SK-N-SH treated with all-trans-retinoic acid at 6 μM for 48 hours (cell line): Measurements from ENCODE around the gene YBX1.

ENCODE experiments used
- ATAC-seq: fragments of 200-7000 bp; cut with Tn5 transposase; 3 replicates; pipeline ENCODE4 v1.9.1; 2020; ENCODE audit warnings: mild to moderate bottlenecking, moderate library complexity
- CSDC2 ChIP-seq: fragments of 250-450 bp; sonication (Bioruptor Pico); IDR thresholded peaks from 2 replicates; pipeline ENCODE4 v1.5.0; 2020; ENCODE audit warnings: mild to moderate bottlenecking, moderate library complexity
- ESRRG ChIP-seq: fragments of 250-450 bp; sonication (Bioruptor Pico); IDR thresholded peaks from 2 replicates; pipeline ENCODE4 v1.6.1; 2021; ENCODE audit warnings: mild to moderate bottlenecking
- ISL1 ChIP-seq: fragments of 250-450 bp; sonication (Bioruptor Pico); IDR thresholded peaks from 2 replicates; pipeline ENCODE4 v2.1.2; 2022; ENCODE audit warnings: mild to moderate bottlenecking, moderate library complexity
- OSR1 ChIP-seq: fragments of 250-450 bp; sonication (Bioruptor Pico); IDR thresholded peaks from 2 replicates; pipeline ENCODE4 v1.8.0; 2022; ENCODE audit warnings: moderate library complexity, mild to moderate bottlenecking, inconsistent platforms
- PPARA ChIP-seq: fragments of 250-450 bp; sonication (Bioruptor Pico); IDR thresholded peaks from 2 replicates; pipeline ENCODE4 v1.5.0; 2020; ENCODE audit warnings: mild to moderate bottlenecking, borderline replicate concordance
- RARB ChIP-seq: fragments of 250-450 bp; sonication (Bioruptor Pico); IDR thresholded peaks from 2 replicates; pipeline ENCODE4 v1.8.0; 2021; ENCODE audit warnings: mild to moderate bottlenecking, moderate library complexity
- SNAI2 ChIP-seq: fragments of 250-450 bp; sonication (Bioruptor Pico); IDR thresholded peaks from 2 replicates; pipeline ENCODE4 v1.5.0; 2020; ENCODE audit warnings: mild to moderate bottlenecking, moderate library complexity
- TCF4 ChIP-seq: fragments of 250-450 bp; sonication (Bioruptor Pico); IDR thresholded peaks from 2 replicates; pipeline ENCODE4 v1.8.0; 2021; ENCODE audit warnings: mild to moderate bottlenecking, moderate library complexity, borderline replicate concordance
- TOX ChIP-seq: fragments of 250-450 bp; sonication (Bioruptor Pico); IDR thresholded peaks from 2 replicates; pipeline ENCODE4 v1.8.0; 2021; ENCODE audit warnings: mild to moderate bottlenecking, moderate library complexity, borderline replicate concordance
- ZC3H10 ChIP-seq: fragments of 250-450 bp; sonication (Bioruptor Pico); IDR thresholded peaks from 2 replicates; pipeline ENCODE4 v1.5.1; 2021; ENCODE audit warnings: mild to moderate bottlenecking, moderate library complexity
- ZFP3 ChIP-seq: fragments of 250-450 bp; sonication (Bioruptor Pico); IDR thresholded peaks from 2 replicates; pipeline ENCODE4 v1.5.0; 2020; ENCODE audit warnings: mild to moderate bottlenecking, moderate library complexity
- ZFP30 ChIP-seq: fragments of 450-650 bp; formaldehyde crosslinking; IDR thresholded peaks from 2 replicates; pipeline ENCODE4 v1.5.0; 2022; ENCODE audit warnings: mild to moderate bottlenecking, moderate library complexity
- ZNF565 ChIP-seq: fragments of 450-650 bp; formaldehyde crosslinking; conservative IDR thresholded peaks from 2 replicates; pipeline ENCODE4 v1.5.0; 2020; ENCODE audit warnings: low read depth, mild to moderate bottlenecking, moderate library complexity
- ZNF70 ChIP-seq: fragments of 450-650 bp; formaldehyde crosslinking; IDR thresholded peaks from 2 replicates; pipeline ENCODE4 v1.5.0; 2020; ENCODE audit warnings: mild to moderate bottlenecking, moderate library complexity
- ZNF8 ChIP-seq: fragments of 450-650 bp; formaldehyde crosslinking; IDR thresholded peaks from 2 replicates; pipeline ENCODE4 v1.5.0; 2020; ENCODE audit warnings: mild to moderate bottlenecking, moderate library complexity
- TF ChIP-seq, protein P1 (sequence below): fragments of 250-450 bp; sonication (Bioruptor Pico); IDR thresholded peaks from 2 replicates; pipeline ENCODE4 v1.5.0; 2020; ENCODE audit warnings: mild to moderate bottlenecking, moderate library complexity
- TF ChIP-seq, protein P2 (sequence below): fragments of 250-450 bp; sonication (Bioruptor Pico); IDR thresholded peaks from 2 replicates; pipeline ENCODE4 v1.5.1; 2021; ENCODE audit warnings: mild to moderate bottlenecking, moderate library complexity
- TF ChIP-seq, protein P3 (sequence below): fragments of 250-450 bp; sonication (Bioruptor Pico); IDR thresholded peaks from 2 replicates; pipeline ENCODE4 v1.8.0; 2021; ENCODE audit warnings: low read depth, mild to moderate bottlenecking, moderate library complexity, borderline replicate concordance
- TF ChIP-seq, protein P4 (sequence below): fragments of 250-450 bp; sonication (Bioruptor Pico); IDR thresholded peaks from 2 replicates; pipeline ENCODE4 v1.8.0; 2020; ENCODE audit warnings: mild to moderate bottlenecking, moderate library complexity, borderline replicate concordance

Gene YBX1

DNA sequence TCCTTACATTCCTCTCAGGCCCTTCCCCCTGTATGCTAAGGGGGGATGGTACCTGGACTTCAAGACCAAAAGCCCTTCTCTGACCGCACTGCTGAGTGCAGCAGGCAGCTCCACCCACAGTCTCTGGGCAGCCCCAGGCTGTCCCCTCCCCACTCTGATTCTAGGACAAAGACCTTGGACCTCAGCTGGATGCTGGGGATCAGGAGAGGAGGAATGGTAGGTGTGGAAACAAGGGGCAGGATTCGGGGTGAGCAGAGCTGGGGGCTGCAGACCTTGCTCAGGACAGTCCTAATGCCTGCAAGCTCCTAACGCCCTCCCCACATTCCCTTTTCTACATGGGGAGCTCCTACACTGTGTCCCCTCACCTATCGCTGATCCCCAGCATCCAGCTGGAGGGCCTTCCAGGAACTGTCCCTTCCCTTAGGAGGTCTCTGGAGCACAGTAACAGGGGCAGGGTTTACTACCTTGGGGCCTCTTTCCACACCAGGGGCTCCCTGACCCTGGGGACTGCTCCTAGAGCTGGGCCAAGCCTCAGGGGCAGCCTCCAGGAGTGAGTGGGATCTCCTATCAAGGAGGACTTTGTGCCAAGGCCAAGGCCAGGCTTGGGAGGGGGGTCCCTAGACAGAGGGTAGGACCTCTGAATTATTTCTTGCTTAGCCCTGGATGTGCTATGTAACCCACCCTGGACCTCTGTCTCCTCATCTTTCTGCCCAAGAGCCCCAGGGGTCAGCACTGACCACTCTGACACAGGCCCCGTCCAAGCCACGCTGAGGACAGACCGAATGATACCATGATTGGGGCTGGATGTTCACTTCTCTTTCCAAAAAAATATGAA lies 52.2 kb downstream of the YBX1 start (continued):
- TF ChIP-seq, protein P1, sequence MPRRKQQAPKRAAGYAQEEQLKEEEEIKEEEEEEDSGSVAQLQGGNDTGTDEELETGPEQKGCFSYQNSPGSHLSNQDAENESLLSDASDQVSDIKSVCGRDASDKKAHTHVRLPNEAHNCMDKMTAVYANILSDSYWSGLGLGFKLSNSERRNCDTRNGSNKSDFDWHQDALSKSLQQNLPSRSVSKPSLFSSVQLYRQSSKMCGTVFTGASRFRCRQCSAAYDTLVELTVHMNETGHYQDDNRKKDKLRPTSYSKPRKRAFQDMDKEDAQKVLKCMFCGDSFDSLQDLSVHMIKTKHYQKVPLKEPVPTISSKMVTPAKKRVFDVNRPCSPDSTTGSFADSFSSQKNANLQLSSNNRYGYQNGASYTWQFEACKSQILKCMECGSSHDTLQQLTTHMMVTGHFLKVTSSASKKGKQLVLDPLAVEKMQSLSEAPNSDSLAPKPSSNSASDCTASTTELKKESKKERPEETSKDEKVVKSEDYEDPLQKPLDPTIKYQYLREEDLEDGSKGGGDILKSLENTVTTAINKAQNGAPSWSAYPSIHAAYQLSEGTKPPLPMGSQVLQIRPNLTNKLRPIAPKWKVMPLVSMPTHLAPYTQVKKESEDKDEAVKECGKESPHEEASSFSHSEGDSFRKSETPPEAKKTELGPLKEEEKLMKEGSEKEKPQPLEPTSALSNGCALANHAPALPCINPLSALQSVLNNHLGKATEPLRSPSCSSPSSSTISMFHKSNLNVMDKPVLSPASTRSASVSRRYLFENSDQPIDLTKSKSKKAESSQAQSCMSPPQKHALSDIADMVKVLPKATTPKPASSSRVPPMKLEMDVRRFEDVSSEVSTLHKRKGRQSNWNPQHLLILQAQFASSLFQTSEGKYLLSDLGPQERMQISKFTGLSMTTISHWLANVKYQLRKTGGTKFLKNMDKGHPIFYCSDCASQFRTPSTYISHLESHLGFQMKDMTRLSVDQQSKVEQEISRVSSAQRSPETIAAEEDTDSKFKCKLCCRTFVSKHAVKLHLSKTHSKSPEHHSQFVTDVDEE (CRISPR knock-in tag) = no peak
- TF ChIP-seq ESRRG (CRISPR knock-in tag) = no peak

DNA sequence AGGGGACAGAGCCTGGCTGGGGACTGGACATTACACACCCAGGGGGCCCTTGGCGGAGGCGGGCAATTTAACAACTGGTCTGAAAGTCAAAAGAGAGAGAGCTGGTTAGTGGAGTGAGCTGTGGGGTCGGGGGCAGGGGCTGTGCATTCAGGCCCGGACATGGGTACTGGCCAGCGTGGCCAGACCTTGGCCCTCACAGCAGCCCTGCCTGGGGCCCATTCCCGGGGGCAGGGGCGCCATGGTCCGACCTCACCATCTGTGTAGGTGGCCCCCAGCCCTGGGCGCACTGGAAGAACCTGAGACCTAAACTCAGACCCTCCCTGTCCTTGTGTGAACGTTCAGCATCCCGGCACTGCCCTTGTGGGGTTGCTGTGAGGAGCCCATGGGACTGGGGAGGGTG lies 52.8 kb downstream of the YBX1 start:
- TF ChIP-seq TOX (CRISPR knock-in tag) (no peak), CSDC2 (CRISPR knock-in tag) (no peak), OSR1 (CRISPR knock-in tag) (no peak), TCF4 (CRISPR knock-in tag) (no peak), SNAI2 (CRISPR knock-in tag) (no peak), ZC3H10 (CRISPR knock-in tag) (no peak), ZNF70 (CRISPR knock-in tag) (no peak), ZNF8 (CRISPR knock-in tag) (no peak), ZNF565 (CRISPR knock-in tag) (no peak), ZFP3 (no peak)
- TF ChIP-seq, protein P2, sequence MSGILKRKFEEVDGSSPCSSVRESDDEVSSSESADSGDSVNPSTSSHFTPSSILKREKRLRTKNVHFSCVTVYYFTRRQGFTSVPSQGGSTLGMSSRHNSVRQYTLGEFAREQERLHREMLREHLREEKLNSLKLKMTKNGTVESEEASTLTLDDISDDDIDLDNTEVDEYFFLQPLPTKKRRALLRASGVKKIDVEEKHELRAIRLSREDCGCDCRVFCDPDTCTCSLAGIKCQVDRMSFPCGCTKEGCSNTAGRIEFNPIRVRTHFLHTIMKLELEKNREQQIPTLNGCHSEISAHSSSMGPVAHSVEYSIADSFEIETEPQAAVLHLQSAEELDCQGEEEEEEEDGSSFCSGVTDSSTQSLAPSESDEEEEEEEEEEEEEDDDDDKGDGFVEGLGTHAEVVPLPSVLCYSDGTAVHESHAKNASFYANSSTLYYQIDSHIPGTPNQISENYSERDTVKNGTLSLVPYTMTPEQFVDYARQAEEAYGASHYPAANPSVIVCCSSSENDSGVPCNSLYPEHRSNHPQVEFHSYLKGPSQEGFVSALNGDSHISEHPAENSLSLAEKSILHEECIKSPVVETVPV = no peak
- no peak for ATAC-seq

DNA sequence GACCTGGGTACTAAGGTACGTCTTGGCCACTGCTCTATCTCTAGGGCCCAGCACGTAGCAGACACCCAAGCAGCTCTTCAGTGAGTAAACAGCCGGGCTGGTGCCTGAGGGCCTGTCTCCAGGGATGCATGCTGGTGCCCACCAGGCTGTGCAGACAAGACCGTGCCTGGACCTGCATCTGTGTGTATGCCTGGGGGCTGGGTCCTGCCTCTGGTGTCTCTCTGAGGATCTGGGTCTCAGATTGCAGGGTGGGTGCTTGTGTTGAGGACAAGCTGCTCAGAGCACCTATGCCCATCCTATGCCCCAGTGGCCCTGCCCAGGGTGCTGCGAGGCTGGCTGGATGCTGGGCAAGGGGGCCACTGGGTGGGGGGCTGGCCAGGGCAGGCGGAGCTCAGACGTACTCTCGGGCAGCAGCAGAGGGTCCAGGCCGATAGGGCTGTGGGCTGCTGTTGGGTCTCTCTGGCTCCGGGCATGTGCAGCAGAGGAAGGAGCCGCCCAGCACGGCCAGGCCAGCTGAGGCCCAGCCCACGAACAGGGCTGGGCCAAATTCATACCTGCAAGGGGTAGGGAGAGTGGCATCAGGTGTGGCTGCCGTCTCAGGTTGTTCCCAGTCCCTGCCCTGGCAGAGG lies 53.4 kb downstream of the YBX1 start:
- TF ChIP-seq, protein P1 (CRISPR knock-in tag) = no peak
- no peak for TF ChIP-seq OSR1 (CRISPR knock-in tag)
- no peak for TF ChIP-seq TCF4 (CRISPR knock-in tag)
- TF ChIP-seq ZNF8 (CRISPR knock-in tag) = no peak
- no peak for TF ChIP-seq ZFP3
- TF ChIP-seq, protein P3, sequence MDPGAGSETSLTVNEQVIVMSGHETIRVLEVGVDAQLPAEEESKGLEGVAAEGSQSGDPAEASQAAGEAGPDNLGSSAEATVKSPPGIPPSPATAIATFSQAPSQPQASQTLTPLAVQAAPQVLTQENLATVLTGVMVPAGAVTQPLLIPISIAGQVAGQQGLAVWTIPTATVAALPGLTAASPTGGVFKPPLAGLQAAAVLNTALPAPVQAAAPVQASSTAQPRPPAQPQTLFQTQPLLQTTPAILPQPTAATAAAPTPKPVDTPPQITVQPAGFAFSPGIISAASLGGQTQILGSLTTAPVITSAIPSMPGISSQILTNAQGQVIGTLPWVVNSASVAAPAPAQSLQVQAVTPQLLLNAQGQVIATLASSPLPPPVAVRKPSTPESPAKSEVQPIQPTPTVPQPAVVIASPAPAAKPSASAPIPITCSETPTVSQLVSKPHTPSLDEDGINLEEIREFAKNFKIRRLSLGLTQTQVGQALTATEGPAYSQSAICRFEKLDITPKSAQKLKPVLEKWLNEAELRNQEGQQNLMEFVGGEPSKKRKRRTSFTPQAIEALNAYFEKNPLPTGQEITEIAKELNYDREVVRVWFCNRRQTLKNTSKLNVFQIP (CRISPR knock-in tag) = no peak
- no peak for TF ChIP-seq ZNF565 (CRISPR knock-in tag)
- TF ChIP-seq ISL1 (CRISPR knock-in tag) = no peak
- TF ChIP-seq TOX (CRISPR knock-in tag) = no peak
- no peak for TF ChIP-seq SNAI2 (CRISPR knock-in tag)
- ATAC-seq = no peak

DNA sequence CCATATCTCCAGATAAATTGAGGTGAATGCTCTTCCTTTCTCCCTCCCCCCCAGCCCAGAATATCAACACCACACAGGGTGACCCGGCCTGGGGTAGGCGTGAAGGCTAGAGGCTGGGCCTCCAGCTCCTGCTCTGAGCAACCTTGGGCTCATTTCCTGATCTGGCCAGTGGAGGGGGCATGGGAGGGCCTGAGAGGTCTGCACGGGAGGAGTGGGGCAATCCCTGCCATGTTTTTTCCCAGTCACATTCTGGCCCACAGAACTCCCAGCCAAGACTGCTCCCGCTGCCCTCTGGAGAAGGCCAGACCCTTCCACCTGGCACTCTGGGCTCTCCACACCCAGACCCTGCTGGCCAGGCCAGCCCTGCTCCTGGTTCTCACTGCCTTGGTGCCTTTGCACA lies 53.9 kb downstream of the YBX1 start:
- peak; percentile 77 for ATAC-seq
- TF ChIP-seq PPARA (no peak), ESRRG (CRISPR knock-in tag) (no peak), ZNF8 (CRISPR knock-in tag) (no peak), ZFP30 (CRISPR knock-in tag) (no peak), RARB (CRISPR knock-in tag) (no peak)
- TF ChIP-seq, protein P4, sequence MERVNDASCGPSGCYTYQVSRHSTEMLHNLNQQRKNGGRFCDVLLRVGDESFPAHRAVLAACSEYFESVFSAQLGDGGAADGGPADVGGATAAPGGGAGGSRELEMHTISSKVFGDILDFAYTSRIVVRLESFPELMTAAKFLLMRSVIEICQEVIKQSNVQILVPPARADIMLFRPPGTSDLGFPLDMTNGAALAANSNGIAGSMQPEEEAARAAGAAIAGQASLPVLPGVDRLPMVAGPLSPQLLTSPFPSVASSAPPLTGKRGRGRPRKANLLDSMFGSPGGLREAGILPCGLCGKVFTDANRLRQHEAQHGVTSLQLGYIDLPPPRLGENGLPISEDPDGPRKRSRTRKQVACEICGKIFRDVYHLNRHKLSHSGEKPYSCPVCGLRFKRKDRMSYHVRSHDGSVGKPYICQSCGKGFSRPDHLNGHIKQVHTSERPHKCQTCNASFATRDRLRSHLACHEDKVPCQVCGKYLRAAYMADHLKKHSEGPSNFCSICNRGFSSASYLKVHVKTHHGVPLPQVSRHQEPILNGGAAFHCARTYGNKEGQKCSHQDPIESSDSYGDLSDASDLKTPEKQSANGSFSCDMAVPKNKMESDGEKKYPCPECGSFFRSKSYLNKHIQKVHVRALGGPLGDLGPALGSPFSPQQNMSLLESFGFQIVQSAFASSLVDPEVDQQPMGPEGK (CRISPR knock-in tag) = no peak
- TF ChIP-seq, protein P1 (CRISPR knock-in tag) = no peak
